ENCODE measurements around the gene RGS21.

The RGS21 gene

DNA sequence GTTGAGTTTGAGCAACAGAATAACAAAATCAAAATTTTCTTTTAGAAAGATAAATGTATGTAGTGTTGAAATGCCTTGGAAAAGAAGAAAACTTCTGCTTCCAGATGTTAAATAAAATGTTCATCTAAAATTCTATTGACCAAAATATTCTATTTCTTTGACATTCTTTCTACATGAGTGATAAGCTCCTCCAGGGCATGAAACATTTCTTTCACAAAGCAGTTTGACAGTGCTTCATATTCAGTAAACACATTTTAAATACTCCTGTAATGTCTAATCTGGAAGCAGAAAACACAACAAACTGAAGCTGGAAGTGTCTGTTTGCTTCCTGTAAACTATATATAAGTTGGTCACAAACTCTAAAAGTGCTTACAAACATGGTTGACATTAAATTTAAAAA is 61.5 kb downstream of the RGS21 start:
- TF ChIP-seq CTCF (conservative IDR thresholded peaks at IDR 0.05): no peak
- no peak overlapping the region for H3K27ac ChIP-seq

DNA sequence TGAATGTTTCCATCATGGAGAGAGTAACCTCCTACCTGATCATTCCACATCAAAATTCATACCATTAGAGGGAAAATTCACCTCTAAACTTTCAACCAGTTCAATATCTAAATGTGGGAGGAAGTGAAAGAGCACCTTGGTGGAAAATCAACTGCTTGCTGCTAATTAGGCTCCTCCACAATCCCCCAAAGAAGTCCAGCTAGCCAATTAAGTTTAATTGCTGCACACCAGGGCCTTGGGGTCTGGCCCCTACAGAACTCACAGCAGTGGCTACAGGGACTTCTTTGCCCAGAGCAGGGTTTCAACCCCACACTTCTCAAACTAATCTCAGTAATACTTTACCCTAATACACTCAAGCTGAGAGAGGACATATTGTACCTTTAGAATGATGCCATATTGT is 62.1 kb downstream of the RGS21 start:
- TF ChIP-seq CTCF (conservative IDR thresholded peaks at IDR 0.05): no peak

DNA sequence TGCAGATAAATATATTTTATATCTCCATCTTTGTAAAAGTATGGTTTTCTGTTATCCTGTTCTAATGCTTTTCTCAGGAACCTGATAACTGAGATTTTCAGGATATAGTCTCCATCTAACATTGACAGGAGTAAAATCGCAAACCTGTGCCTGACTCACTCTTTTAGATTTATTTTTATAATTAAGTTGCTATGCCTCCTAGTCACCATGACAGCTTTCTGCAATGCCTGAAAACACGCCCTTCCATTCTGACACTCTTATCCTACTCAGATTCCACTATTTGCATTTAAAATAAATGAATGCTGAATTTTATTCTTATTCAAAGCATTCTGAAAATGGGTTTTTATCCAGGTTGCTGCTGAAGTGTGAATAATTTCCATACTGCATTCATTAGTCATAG is 62.8 kb downstream of the RGS21 start:
- H3K27ac ChIP-seq: no peak overlapping the region
- no peak for TF ChIP-seq CTCF (conservative IDR thresholded peaks at IDR 0.05)

More for the DNA sequence above, 62.1 kb downstream of the RGS21 start:
- H3K27ac ChIP-seq: no peak overlapping the region

DNA sequence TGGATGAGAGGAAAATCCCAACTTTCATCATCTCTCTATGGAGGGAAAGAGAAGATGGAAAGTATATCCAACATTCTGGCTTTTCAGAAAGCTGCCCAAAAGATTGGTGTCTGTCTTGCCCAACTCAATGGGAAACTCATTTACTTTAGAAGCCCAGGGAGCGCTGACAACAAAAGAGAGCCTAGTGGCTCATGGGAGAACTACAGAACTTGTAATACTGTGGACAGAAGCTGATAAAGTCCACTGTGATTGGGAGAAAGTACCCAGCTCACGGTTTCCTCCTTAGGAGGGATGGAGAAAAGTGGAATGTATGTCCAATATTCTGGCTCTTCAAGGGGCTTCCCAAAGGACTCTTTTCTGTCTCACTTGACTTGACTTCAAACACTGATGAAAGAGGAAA is 66.0 kb downstream of the RGS21 start:
- TF ChIP-seq CTCF (conservative IDR thresholded peaks at IDR 0.05): no peak
- no peak overlapping the region for H3K27ac ChIP-seq

GRCh38 chr1:192386051-192386650 is 69.4 kb downstream of the RGS21 start:
- no peak overlapping the region for H3K27ac ChIP-seq
- no peak for TF ChIP-seq CTCF (conservative IDR thresholded peaks at IDR 0.05)

DNA sequence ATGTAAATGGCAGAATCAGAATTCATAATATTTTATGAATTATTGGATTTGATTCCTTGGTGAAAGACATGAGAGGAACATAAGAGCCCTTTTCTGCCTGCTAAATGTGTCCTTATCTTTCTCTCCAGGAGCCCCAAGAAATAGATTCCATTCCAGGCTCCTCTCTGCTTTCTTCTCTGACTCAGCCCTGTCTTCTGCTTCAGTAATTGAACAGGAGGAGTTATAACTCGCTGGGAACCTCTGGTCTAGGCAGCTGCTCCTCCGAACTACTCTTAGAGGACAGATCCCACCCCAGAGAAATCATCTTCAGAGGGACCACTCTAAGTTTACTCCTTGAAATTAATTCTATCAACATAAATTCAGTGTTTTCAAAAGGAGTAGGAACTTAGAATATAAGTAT is 78.4 kb downstream of the RGS21 start:
- no peak overlapping the region for H3K27ac ChIP-seq
- TF ChIP-seq CTCF (conservative IDR thresholded peaks at IDR 0.05): no peak

DNA sequence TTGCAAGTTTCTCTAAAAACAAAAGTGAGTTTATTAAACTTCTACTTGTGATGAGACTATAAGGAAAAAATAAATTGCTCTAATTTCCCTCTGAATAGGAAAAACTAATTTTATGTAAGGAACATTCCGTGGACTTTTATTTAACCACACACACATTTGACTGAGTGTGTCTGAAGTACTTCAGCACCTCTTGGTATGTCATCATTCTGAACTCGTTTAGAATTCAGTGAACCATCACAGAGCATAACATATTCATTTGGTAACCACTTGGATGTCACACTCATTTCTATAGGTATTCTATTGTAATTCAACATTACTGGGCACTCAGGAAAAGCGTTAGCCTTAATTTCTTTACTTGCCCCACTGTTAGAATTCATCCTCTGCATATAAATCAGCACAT is 79.1 kb downstream of the RGS21 start:
- no peak overlapping the region for H3K27ac ChIP-seq
- no peak for TF ChIP-seq CTCF (conservative IDR thresholded peaks at IDR 0.05)
